ENCODE data around the gene PNPLA5. TPM values are rescaled to one million over a fixed set of nuclear protein-coding genes. Genes with fewer than 3 reads are reported as not detected.

The PNPLA5 gene
- total RNA-seq, 1 donor from 2014 or later: not detected

DNA sequence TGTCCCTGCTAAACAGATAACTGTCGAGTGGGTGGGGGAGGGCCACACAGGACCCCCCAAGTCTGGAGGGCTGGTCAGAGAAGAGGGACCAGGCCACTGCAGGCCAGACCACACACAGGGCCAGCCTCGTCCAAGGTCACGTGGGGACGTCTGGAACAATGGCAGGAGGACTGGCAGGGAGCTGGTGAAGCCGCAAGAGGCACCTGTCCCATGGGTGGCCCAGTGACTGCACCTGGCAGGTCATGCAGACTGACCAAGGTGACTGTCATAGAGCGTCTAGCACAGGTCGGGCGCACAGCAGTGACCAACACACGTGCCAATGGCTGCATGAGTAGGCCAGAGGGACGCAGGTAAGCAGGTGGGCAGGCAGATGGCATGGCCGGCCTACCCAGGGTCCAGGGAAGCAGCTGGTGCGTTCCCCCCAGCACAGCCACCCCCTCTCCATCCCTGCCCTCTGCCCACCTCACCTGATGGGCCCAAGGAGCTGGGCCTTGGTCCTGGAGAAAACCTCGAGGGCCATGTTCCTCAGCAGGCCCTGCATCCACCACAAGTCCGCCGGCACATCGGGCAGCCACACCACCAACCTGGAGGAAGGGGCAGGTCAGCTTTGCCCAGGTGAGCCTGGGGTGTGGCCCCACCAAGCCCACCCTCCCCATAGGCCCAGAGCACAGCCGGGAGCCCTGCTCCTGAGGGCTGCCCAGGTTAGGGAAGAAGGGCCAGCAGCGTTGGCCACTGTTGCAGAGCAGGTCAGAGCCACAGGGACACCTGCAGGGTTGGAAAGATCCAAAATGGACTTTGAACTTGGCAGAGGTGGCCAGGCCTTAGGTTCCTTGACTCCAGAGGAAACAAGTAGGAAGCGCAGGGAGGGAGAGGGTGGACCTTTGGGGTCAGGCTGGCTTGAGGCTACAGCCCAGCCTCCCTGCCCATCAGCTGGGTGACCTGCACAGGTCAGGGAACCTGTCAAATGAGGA lies 10.4 kb downstream of the PNPLA5 start:
- intact Hi-C loops (cut with DNase I): loop anchor here (10.0 kb wide), 1 partner anchor 607 kb away; no protein-coding TSS in a partner anchor
- H3K27me3 ChIP-seq: no peaks in the 10 kb centered on the region

DNA sequence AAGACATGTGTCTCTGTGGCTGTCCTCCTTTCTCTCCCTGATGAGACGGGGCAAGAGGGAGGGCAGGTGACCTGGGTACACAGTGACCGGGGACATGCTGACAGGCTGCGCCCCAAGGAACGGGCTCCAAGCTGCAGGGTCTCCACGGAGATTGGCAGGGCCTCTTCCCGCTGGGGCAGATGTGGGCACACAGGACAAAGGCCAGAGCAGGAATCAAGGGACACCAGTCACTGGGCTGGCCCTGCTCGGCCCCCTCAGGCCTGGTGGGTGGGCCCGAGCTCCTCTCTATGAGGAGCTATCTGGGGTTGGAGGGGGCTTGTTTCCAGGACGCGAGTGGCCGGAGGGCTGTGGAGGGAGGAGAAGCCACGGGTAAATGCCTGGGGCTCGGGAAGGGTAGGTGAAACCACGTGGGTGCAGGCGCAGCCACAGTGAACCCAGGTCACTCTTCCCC lies 11.2 kb downstream of the PNPLA5 start:
- TF ChIP-seq POLR2A (IDR thresholded peaks at IDR 0.05) (no peak), CTCF (IDR thresholded peaks at IDR 0.05) (no peak), POLR2AphosphoS5 (IDR thresholded peaks at IDR 0.05; ENCODE audit: insufficient read depth in 1 of 2, low read depth in 1 of 2) (no peak)
- DNase-seq (ENCODE audit: extremely low spot score in 2 of 2): no peak
- no peaks in the 10 kb centered on the region for H3K4me1 ChIP-seq
- H3K36me3 ChIP-seq: no peaks in the 10 kb centered on the region
- no peaks in the 10 kb centered on the region for H3K9me3 ChIP-seq
- no peak overlapping the region for H3K27ac ChIP-seq
- H3K4me3 ChIP-seq: no peak overlapping the region
- H3K27me3 ChIP-seq: no peaks in the 10 kb centered on the region
- intact Hi-C loops (cut with DNase I): loop anchor here (10.0 kb wide), 1 partner anchor 606 kb away; no protein-coding TSS in a partner anchor

More for the DNA sequence above, 10.4 kb downstream of the PNPLA5 start:
- no peaks in the 10 kb centered on the region for H3K9me3 ChIP-seq
- TF ChIP-seq POLR2A (IDR thresholded peaks at IDR 0.05): no peak
- TF ChIP-seq POLR2AphosphoS5 (IDR thresholded peaks at IDR 0.05; ENCODE audit: insufficient read depth in 1 of 2, low read depth in 1 of 2): no peak
- no peak for TF ChIP-seq CTCF (IDR thresholded peaks at IDR 0.05)
- no peaks in the 10 kb centered on the region for H3K4me1 ChIP-seq
- DNase-seq (ENCODE audit: extremely low spot score in 2 of 2): no peak
- H3K36me3 ChIP-seq: no peaks in the 10 kb centered on the region
- H3K4me3 ChIP-seq: no peak overlapping the region
- no peak overlapping the region for H3K27ac ChIP-seq

DNA sequence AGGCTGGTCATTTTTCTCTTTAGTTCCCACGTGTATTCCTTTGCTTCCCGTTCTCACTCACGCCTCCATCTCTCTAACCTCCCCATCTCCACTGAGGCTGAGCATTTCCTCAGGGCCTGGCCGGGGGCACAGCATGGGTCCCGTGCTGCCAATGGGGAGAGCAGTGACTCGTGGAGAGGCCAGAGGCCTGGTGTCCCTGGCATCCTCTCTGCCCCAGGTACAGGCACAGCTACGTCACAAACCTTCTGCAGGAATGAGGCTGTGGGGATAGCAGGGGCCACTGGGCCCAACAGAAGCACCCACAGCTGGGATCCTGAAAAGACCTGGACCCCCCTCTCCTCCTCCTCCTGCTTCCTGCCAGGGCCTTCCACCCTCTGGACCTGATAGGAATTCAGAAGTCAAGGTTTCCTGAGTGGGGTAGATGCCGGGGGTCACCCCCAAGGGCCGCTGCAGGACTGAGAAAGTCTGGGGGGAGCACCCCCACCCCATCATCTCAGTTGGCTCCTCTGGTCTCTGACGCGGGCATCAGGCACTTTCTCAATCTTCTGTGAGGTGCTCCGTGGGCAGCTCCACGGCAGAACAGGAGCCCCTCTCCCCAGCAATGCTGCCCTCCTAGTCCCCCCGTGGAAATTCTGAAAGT lies 11.8 kb downstream of the PNPLA5 start:
- H3K4me1 ChIP-seq: no peaks in the 10 kb centered on the region
- H3K9me3 ChIP-seq: no peaks in the 10 kb centered on the region
- no peaks in the 10 kb centered on the region for H3K27me3 ChIP-seq
- intact Hi-C loops (cut with DNase I): loop anchor here (10.0 kb wide), 1 partner anchor 605 kb away; no protein-coding TSS in a partner anchor
- TF ChIP-seq CTCF (IDR thresholded peaks at IDR 0.05) (no peak), POLR2A (IDR thresholded peaks at IDR 0.05) (no peak), POLR2AphosphoS5 (IDR thresholded peaks at IDR 0.05; ENCODE audit: insufficient read depth in 1 of 2, low read depth in 1 of 2) (no peak)
- H3K36me3 ChIP-seq: no peaks in the 10 kb centered on the region
- DNase-seq (ENCODE audit: extremely low spot score in 2 of 2): no peak
- no peak overlapping the region for H3K27ac ChIP-seq
- no peak overlapping the region for H3K4me3 ChIP-seq

DNA sequence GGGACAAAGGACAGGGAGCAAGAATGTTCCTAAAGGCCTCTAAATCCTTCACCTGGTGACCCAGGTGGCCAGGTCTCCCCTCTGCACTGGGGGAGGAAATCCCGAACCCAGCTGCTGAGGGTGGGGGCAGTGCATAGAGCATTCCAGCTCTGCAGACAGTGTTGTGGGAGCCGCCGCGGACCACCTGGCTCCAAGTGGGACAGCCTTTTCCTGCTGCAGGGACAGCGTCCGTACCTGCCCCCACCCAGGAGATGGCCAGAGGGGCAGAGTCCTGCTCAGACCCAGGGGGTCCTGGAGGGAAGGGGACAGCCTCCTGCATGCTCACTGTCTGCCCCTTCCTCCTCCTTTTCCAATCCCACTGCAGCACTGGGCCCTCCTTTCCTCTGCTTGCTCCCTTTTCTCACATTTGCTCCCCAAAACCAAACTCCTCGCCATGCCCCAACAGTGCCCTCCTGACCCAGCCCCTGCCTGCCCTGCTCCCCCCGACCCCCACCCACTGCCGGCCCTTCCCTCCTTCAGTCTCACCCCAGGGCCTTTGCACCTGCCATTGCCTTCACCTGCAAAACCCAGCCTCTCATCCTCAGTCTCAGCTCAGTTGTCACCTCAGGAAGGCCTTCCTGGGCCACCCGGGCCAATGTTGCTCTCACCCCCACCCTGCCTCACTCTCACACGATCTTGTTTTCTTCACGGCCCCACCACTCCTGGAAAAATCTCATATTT lies 12.8 kb downstream of the PNPLA5 start:
- H3K4me1 ChIP-seq: no peaks in the 10 kb centered on the region
- no peaks in the 10 kb centered on the region for H3K36me3 ChIP-seq
- no peaks in the 10 kb centered on the region for H3K9me3 ChIP-seq
- H3K4me3 ChIP-seq: no peak overlapping the region
- intact Hi-C loops (cut with DNase I): no loop called here
- H3K27me3 ChIP-seq: no peaks in the 10 kb centered on the region
- no peak for TF ChIP-seq CTCF (IDR thresholded peaks at IDR 0.05)
- no peak for TF ChIP-seq POLR2AphosphoS5 (IDR thresholded peaks at IDR 0.05; ENCODE audit: insufficient read depth in 1 of 2, low read depth in 1 of 2)
- no peak for TF ChIP-seq POLR2A (IDR thresholded peaks at IDR 0.05)
- H3K27ac ChIP-seq: no peak overlapping the region
- no peak for DNase-seq (ENCODE audit: extremely low spot score in 2 of 2)

All from vagina (tissue), 2 donors.